DND-41 (cell line): ENCODE data around the gene RNF207.

Source experiments
- CTCF ChIP-seq: IDR thresholded peaks from 2 replicates; pipeline ENCODE4 v1.5.1; 2012; ENCODE audit warnings: borderline replicate concordance, low read length, moderate library complexity, mild to moderate bottlenecking; ENCODE audit not compliant: poor library complexity, severe bottlenecking; ENCODE audit errors: extremely low read depth
- EZH2 ChIP-seq: IDR thresholded peaks from 3 replicates; pipeline ENCODE4 v1.6.1; 2012; ENCODE audit warnings: borderline replicate concordance, low read depth, mild to moderate bottlenecking, moderate library complexity, low read length, inconsistent platforms; ENCODE audit not compliant: severe bottlenecking

- TF ChIP-seq EZH2 (no peak), CTCF (peak; percentile 44)
Observed at GRCh38 chr1:6183520-6183989, 22.4 kb upstream of the RNF207 start.
